IMR-90 (cell line): ENCODE data around the gene RASGEF1C.

Experiments used
- CHD1 ChIP-seq: IDR thresholded peaks from 2 replicates; pipeline ENCODE4 v1.6.1; 2012; ENCODE audit warnings: low read depth, low read length, improper control_type of control experiment
- CTCF ChIP-seq: conservative IDR thresholded peaks from 2 replicates; pipeline ENCODE4 v1.5.1; 2012; ENCODE audit warnings: mild to moderate bottlenecking, low read depth, low read length, improper control_type of control experiment
- MAFK ChIP-seq: IDR thresholded peaks from 2 replicates; pipeline ENCODE4 v1.6.1; 2012; ENCODE audit warnings: low read depth, low read length, improper control_type of control experiment
- MAZ ChIP-seq: IDR thresholded peaks from 2 replicates; pipeline ENCODE4 v1.6.1; 2012; ENCODE audit warnings: low read depth, mild to moderate bottlenecking, low read length, improper control_type of control experiment, moderate library complexity, borderline replicate concordance
- MXI1 ChIP-seq: IDR thresholded peaks from 2 replicates; pipeline ENCODE4 v1.6.1; 2012; ENCODE audit warnings: low read depth, mild to moderate bottlenecking, low read length, moderate library complexity, borderline replicate concordance
- RAD21 ChIP-seq: IDR thresholded peaks from 2 replicates; pipeline ENCODE4 v1.6.1; 2012; ENCODE audit warnings: low read length, improper control_type of control experiment
- RFX5 ChIP-seq: IDR thresholded peaks from 2 replicates; pipeline ENCODE4 v1.8.0; 2012; ENCODE audit warnings: low read depth, mild to moderate bottlenecking, low read length, moderate library complexity
- TF ChIP-seq, protein P1 (sequence below): fragments of 150-350 bp; IDR thresholded peaks from 2 replicates; pipeline ENCODE4 v1.6.1; 2017; ENCODE audit warnings: mild to moderate bottlenecking, antibody characterized with exemption, low read length, low read depth

DNA sequence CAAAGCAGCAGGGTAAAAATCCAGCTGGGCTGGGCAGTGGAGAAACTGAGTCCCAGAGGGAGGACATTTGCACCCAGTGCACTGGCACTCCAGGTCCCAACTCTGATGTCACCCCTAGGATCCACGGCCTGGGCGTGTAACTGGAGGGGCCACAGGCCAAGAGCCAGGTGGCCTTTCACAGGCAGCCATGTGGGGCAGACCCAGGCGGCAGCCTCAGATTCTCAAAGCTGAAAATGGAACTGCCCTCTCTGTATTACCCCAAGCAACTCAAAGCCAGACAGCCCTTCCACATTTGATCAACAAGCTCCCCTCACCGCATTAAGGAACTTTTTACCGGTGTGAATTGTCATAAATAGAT, 46.7 kb downstream of the RASGEF1C start:
- TF ChIP-seq RFX5 (no peak), CTCF (no peak), CHD1 (no peak), RAD21 (no peak), MXI1 (no peak), MAFK (no peak), MAZ (no peak)
- TF ChIP-seq, protein P1, sequence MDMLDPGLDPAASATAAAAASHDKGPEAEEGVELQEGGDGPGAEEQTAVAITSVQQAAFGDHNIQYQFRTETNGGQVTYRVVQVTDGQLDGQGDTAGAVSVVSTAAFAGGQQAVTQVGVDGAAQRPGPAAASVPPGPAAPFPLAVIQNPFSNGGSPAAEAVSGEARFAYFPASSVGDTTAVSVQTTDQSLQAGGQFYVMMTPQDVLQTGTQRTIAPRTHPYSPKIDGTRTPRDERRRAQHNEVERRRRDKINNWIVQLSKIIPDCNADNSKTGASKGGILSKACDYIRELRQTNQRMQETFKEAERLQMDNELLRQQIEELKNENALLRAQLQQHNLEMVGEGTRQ: no peak
